A549 (cell line): ENCODE data around the gene ACKR4. TPM values are rescaled to one million over a fixed set of nuclear protein-coding genes. Genes with fewer than 3 reads are reported as not detected.

Experiments used
- ATAC-seq, 2 experiments: fragments of 200-7000 bp in 1 of 2; fragments of >200 bp in 1 of 2; cut with Nextera tagmentation in 1 of 2; cut with Tn5 transposase in 1 of 2; 3 replicates each; pipeline versions ENCODE4 v1.8.0 to v1.9.1; 2018 to 2020; ENCODE audit warnings: mild to moderate bottlenecking in 1 of 2, moderate library complexity in 1 of 2
- CTCF ChIA-PET: fragments of 300-600 bp; sonication (Branson Sonifier 250); formaldehyde crosslinking; extraction: SDS; loops from one replicate; lab custom pipeline; 2021; ENCODE audit warnings: antibody characterized with exemption, inconsistent platforms; lab: Yijun Ruan, JAX
- POLR2A ChIA-PET: fragments of 350-600 bp; formaldehyde crosslinking; extraction: SDS; loops from one replicate; lab custom pipeline; 2021; ENCODE audit warnings: antibody characterized with exemption, inconsistent platforms; lab: Yijun Ruan, JAX
- DNase-seq, 2 experiments: peaks; one replicate each; pipeline versions ENCODE4 v3.0.0 to v3.0.0-alpha.2; 2011 to 2016; ENCODE audit warnings: low read depth in 1 of 2, low spot score in 1 of 2
- FAIRE-seq: peaks from 2 replicates; lab custom pipeline; 2011; peaks lifted over from hg19 to GRCh38; lab: Jason Lieb, UNC
- H3K27ac ChIP-seq, 2 experiments: fragments of >200 bp; sonication (Bioruptor Twin); formaldehyde crosslinking; 3 replicates each; pipeline ENCODE4 v1.5.1; 2016 to 2017
- H3K4me1 ChIP-seq: fragments of >200 bp; sonication (Bioruptor Twin); formaldehyde crosslinking; 3 replicates; pipeline ENCODE4 v1.6.1; 2016
- H3K4me2 ChIP-seq: fragments of >200 bp; sonication (Bioruptor Twin); formaldehyde crosslinking; 3 replicates; pipeline ENCODE4 v1.6.1; 2016
- H3K4me3 ChIP-seq: fragments of >200 bp; sonication (Bioruptor Twin); formaldehyde crosslinking; 3 replicates; pipeline ENCODE4 v1.5.1; 2016
- H3K9me3 ChIP-seq: fragments of >200 bp; sonication (Bioruptor Twin); formaldehyde crosslinking; 3 replicates; pipeline ENCODE4 v1.6.1; 2016
- CBX2 ChIP-seq: fragments of 200-600 bp; sonication (generic); IDR thresholded peaks from 2 replicates; pipeline ENCODE4 v1.6.1; 2016; ENCODE audit warnings: low read depth, mild to moderate bottlenecking, borderline replicate concordance
- CHD2 ChIP-seq: fragments of 150-350 bp; IDR thresholded peaks from 2 replicates; pipeline ENCODE4 v1.6.1; 2014; ENCODE audit warnings: low read length; ENCODE audit not compliant: partially characterized antibody
- CTCF ChIP-seq: fragments of >200 bp; sonication (Bioruptor Twin); formaldehyde crosslinking; IDR thresholded peaks from 3 replicates; pipeline ENCODE4 v1.5.1; 2016
- EHF ChIP-seq: fragments of 250-450 bp; sonication (Bioruptor Pico); IDR thresholded peaks from 2 replicates; pipeline ENCODE4 v1.5.0; 2020; ENCODE audit warnings: mild to moderate bottlenecking
- EHMT2 ChIP-seq: fragments of 200-600 bp; sonication (generic); IDR thresholded peaks from 2 replicates; pipeline ENCODE4 v1.6.1; 2016; ENCODE audit warnings: antibody characterized with exemption, low read depth, mild to moderate bottlenecking, moderate library complexity
- FOSL2 ChIP-seq, 2 experiments: fragments of 450-650 bp in 1 of 2; fragments of >200 bp in 1 of 2; sonication (Bioruptor Twin) in 1 of 2; formaldehyde crosslinking; IDR thresholded peaks; 2 replicates each; pipeline versions ENCODE4 v1.5.0 to v1.6.1; 2016 to 2020; ENCODE audit warnings: mild to moderate bottlenecking in 1 of 2, moderate library complexity in 1 of 2
- FOXS1 ChIP-seq: fragments of 250-450 bp; sonication (Bioruptor Pico); IDR thresholded peaks from 2 replicates; pipeline ENCODE4 v1.5.0; 2020; ENCODE audit warnings: mild to moderate bottlenecking, moderate library complexity
- GATA3 ChIP-seq: IDR thresholded peaks from 2 replicates; pipeline ENCODE4 v1.6.1; 2012; ENCODE audit warnings: borderline replicate concordance
- HEYL ChIP-seq: fragments of 250-450 bp; sonication (Bioruptor Pico); IDR thresholded peaks from 2 replicates; pipeline ENCODE4 v1.8.0; 2021; ENCODE audit warnings: mild to moderate bottlenecking, moderate library complexity
- HMGXB4 ChIP-seq: fragments of 250-450 bp; sonication (Bioruptor Pico); IDR thresholded peaks from 2 replicates; pipeline ENCODE4 v1.5.0; 2021; ENCODE audit warnings: mild to moderate bottlenecking, moderate library complexity, borderline replicate concordance
- HOXB13 ChIP-seq: fragments of 250-450 bp; sonication (Bioruptor Pico); IDR thresholded peaks from 2 replicates; pipeline ENCODE4 v1.5.0; 2020; ENCODE audit warnings: low read depth, mild to moderate bottlenecking, moderate library complexity
- HOXB5 ChIP-seq: fragments of 250-450 bp; sonication (Bioruptor Pico); IDR thresholded peaks from 2 replicates; pipeline ENCODE4 v1.5.0; 2020; ENCODE audit warnings: mild to moderate bottlenecking, moderate library complexity
- MAFK ChIP-seq: fragments of 450-650 bp; IDR thresholded peaks from 2 replicates; pipeline ENCODE4 v1.6.1; 2014; ENCODE audit not compliant: partially characterized antibody
- NFE2L2 ChIP-seq: fragments of 150-350 bp; conservative IDR thresholded peaks from 2 replicates; pipeline ENCODE4 v1.6.1; 2014; ENCODE audit warnings: low read length
- NPAS2 ChIP-seq: fragments of 250-450 bp; sonication (Bioruptor Pico); IDR thresholded peaks from 2 replicates; pipeline ENCODE4 v1.8.0; 2022; ENCODE audit warnings: mild to moderate bottlenecking, moderate library complexity, borderline replicate concordance
- NR3C1 ChIP-seq: fragments of >200 bp; sonication (Bioruptor Twin); formaldehyde crosslinking; IDR thresholded peaks from 3 replicates; pipeline ENCODE4 v1.6.1; 2017
- PBX3 ChIP-seq: IDR thresholded peaks from 2 replicates; pipeline ENCODE4 v1.6.1; 2012
- PHF8 ChIP-seq: fragments of 200-600 bp; sonication (generic); IDR thresholded peaks from 2 replicates; pipeline ENCODE4 v1.6.1; 2016; ENCODE audit warnings: low read depth, mild to moderate bottlenecking, antibody characterized with exemption, moderate library complexity, borderline replicate concordance
- RAD21 ChIP-seq, 2 experiments: fragments of >200 bp in 1 of 2; sonication (Bioruptor Twin) in 1 of 2; formaldehyde crosslinking in 1 of 2; IDR thresholded peaks in 1 of 2; conservative IDR thresholded peaks in 1 of 2; 2 replicates in 1 of 2; 3 replicates in 1 of 2; pipeline ENCODE4 v1.6.1; 2012 to 2018; ENCODE audit warnings: inconsistent platforms in 1 of 2
- RARB ChIP-seq: fragments of 250-450 bp; sonication (Bioruptor Pico); IDR thresholded peaks from 2 replicates; pipeline ENCODE4 v1.8.0; 2021; ENCODE audit warnings: mild to moderate bottlenecking, moderate library complexity
- RCOR1 ChIP-seq: fragments of 150-350 bp; IDR thresholded peaks from 2 replicates; pipeline ENCODE4 v1.6.1; 2014; ENCODE audit warnings: antibody characterized with exemption, low read length, low read depth
- ZC3H11A ChIP-seq: fragments of 450-650 bp; IDR thresholded peaks from 2 replicates; pipeline ENCODE4 v1.6.1; 2014; ENCODE audit warnings: antibody characterized with exemption, mild to moderate bottlenecking
- ZNF302 ChIP-seq: fragments of 250-450 bp; sonication (Bioruptor Pico); IDR thresholded peaks from 2 replicates; pipeline ENCODE4 v1.9.0; 2021; ENCODE audit warnings: inconsistent platforms, mild to moderate bottlenecking, moderate library complexity
- WGBS: methylation state at CpG from one replicate; pipeline ENCODE4 v1.1.6; 2017; ENCODE audit errors: missing lambda C conversion rate; 5-methylcytosine and 5-hydroxymethylcytosine counted together
- polyA plus RNA-seq, 4 experiments: library from polyadenylated mRNA; depleted of rRNA in 3 of 4; stranded (reverse); fragments of >200 nt; fragmentation: RNase III in 1 of 4; extraction: RNeasy Plus Mini Kit Qiagen cat#74134 plus additional on column Dnase treatment in 1 of 4; gene quantifications; 2 replicates in 3 of 4; 3 replicates in 1 of 4; pipeline ENCODE4 v1.2.3, GENCODE V29; 2011 to 2017
- TF ChIP-seq, protein P1 (sequence below): IDR thresholded peaks from 2 replicates; pipeline ENCODE4 v1.6.1; 2012; ENCODE audit warnings: low read depth, borderline replicate concordance

ACKR4 gene
- polyA plus RNA-seq, 2 of the 4 experiments (the other 2 are of a cell fraction), result 0.04 to 0.08 TPM

DNA sequence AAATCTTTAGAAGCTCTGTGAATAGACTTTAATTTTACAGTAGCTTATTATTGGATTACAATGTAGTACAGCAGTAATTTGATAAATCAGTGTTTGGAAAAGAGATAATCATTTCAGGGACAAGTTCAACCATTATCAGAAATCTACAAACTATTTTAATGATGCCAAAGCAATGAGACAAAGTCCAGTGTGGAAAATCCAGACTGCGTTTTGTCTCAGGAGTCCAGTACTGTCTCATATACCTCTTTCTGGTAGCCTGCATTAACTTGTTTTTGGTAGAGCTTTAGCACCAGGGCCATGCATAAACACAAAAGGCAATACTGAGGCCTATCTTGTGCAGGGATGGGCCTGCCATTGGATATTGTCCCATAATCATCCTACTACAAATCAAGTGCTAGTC lies 19.7 kb downstream of the ACKR4 start (continued):
- TF ChIP-seq HOXB5 (CRISPR knock-in tag), result no peak
- TF ChIP-seq EHMT2, result no peak
- no peak for TF ChIP-seq NPAS2
- no peak for TF ChIP-seq ZNF302 (CRISPR knock-in tag)
- TF ChIP-seq CHD2, result no peak

DNA sequence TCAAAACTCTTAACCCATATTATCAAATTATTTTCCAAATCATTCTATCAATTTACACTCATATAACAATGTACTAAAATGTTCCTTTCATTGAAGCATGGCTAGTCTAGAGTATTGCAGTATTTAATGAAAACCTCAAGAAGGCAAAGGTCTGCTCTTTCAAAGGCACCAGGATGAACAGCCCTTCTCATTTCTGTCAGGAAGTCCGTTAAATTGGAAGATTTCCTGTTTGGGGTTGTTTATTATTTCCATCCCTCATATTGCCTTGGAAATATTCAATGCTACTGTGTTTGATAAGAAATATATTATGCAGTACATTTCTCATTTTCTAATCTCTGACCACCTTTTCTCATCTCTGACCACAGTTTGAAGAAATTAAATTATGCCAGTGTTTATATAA lies 25.1 kb downstream of the ACKR4 start:
- DNase-seq (no peak), ATAC-seq (no peak), FAIRE-seq (no peak)
- H3K4me2 ChIP-seq, result no peak overlapping the region
- ChIA-PET POLR2A (no interaction called here), CTCF (no interaction called here)
- no peak for TF ChIP-seq HMGXB4
- TF ChIP-seq RARB (CRISPR knock-in tag), result no peak
- TF ChIP-seq FOXS1 (CRISPR knock-in tag), result no peak
- no peak for TF ChIP-seq RAD21 (conservative IDR thresholded peaks at IDR 0.05 in 1 of 2, IDR thresholded peaks at IDR 0.05 in 1 of 2)
- TF ChIP-seq GATA3, result no peak
- TF ChIP-seq, protein P1, sequence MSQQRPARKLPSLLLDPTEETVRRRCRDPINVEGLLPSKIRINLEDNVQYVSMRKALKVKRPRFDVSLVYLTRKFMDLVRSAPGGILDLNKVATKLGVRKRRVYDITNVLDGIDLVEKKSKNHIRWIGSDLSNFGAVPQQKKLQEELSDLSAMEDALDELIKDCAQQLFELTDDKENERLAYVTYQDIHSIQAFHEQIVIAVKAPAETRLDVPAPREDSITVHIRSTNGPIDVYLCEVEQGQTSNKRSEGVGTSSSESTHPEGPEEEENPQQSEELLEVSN, result no peak
- TF ChIP-seq ZC3H11A, result no peak
- no peak for TF ChIP-seq EHF
- no peak for TF ChIP-seq NFE2L2
- TF ChIP-seq ZNF302 (CRISPR knock-in tag), result no peak
- TF ChIP-seq HOXB13 (CRISPR knock-in tag), result no peak
- TF ChIP-seq MAFK, result no peak
- TF ChIP-seq HOXB5 (CRISPR knock-in tag), result no peak
- TF ChIP-seq CBX2, result no peak
- no peak for TF ChIP-seq PBX3
- TF ChIP-seq HEYL (CRISPR knock-in tag), result no peak
- no peak for TF ChIP-seq RCOR1
- TF ChIP-seq NR3C1, result no peak
- TF ChIP-seq PHF8, result no peak
- no peaks in the 10 kb centered on the region for H3K9me3 ChIP-seq
- WGBS, result 95% methylated on average over 1 of the region's 1 CpG
- H3K4me1 ChIP-seq, result no peaks in the 10 kb centered on the region
- H3K4me3 ChIP-seq, result no peak overlapping the region
- H3K27ac ChIP-seq, result no peak overlapping the region

GRCh38 chr3:132622761-132623160 lies 25.7 kb downstream of the ACKR4 start:
- FAIRE-seq, result no peak
- Histone ChIP-seq H3K4me1 (no peaks in the 10 kb centered on the region), H3K27ac (no peak overlapping the region), H3K9me3 (no peaks in the 10 kb centered on the region), H3K4me2 (no peak overlapping the region), H3K4me3 (no peak overlapping the region)
- ChIA-PET CTCF (no interaction called here), POLR2A (no interaction called here)
- TF ChIP-seq, protein P1, result no peak
- TF ChIP-seq CTCF, result no peak
- no peak for TF ChIP-seq FOSL2 (IDR thresholded peaks at IDR 0.05)
- no peak for TF ChIP-seq FOSL2 (CRISPR knock-in tag; IDR thresholded peaks at IDR 0.05)
- 100% methylated on average over 1 of the region's 1 CpG for WGBS
- no peak for DNase-seq
- no peak for ATAC-seq
